SK-N-SH treated with all-trans-retinoic acid at 6 μM for 48 hours (cell line): ENCODE results near the gene ST6GAL1.
"Not testable (repeated sequence)": the region's sequence is repeated elsewhere in the genome, so short reads cannot be mapped to it uniquely, and the experiment has no call there.

Source experiments
- ATAC-seq: fragments of 200-7000 bp; cut with Tn5 transposase; 3 replicates; pipeline ENCODE4 v1.9.1; 2020; ENCODE audit warnings: mild to moderate bottlenecking, moderate library complexity
- ARNTL ChIP-seq: fragments of 450-650 bp; formaldehyde crosslinking; IDR thresholded peaks from 2 replicates; pipeline ENCODE4 v1.5.0; 2020; ENCODE audit warnings: low read depth, mild to moderate bottlenecking, moderate library complexity, borderline replicate concordance
- BACH2 ChIP-seq: fragments of 250-450 bp; sonication (Bioruptor Pico); IDR thresholded peaks from 2 replicates; pipeline ENCODE4 v1.9.0; 2021; ENCODE audit warnings: mild to moderate bottlenecking, borderline replicate concordance
- CREB5 ChIP-seq: fragments of 250-450 bp; sonication (Bioruptor Pico); IDR thresholded peaks from 2 replicates; pipeline ENCODE4 v1.5.1; 2020; ENCODE audit warnings: low read depth, mild to moderate bottlenecking, moderate library complexity
- CSDC2 ChIP-seq: fragments of 250-450 bp; sonication (Bioruptor Pico); IDR thresholded peaks from 2 replicates; pipeline ENCODE4 v1.5.0; 2020; ENCODE audit warnings: mild to moderate bottlenecking, moderate library complexity
- CSRNP3 ChIP-seq: fragments of 250-450 bp; sonication (Bioruptor Pico); IDR thresholded peaks from 2 replicates; pipeline ENCODE4 v1.5.1; 2021; ENCODE audit warnings: mild to moderate bottlenecking, moderate library complexity
- ESRRG ChIP-seq: fragments of 250-450 bp; sonication (Bioruptor Pico); IDR thresholded peaks from 2 replicates; pipeline ENCODE4 v1.6.1; 2021; ENCODE audit warnings: mild to moderate bottlenecking
- GLIS3 ChIP-seq: fragments of 250-450 bp; sonication (Bioruptor Pico); IDR thresholded peaks from 2 replicates; pipeline ENCODE4 v1.5.0; 2020; ENCODE audit warnings: mild to moderate bottlenecking, moderate library complexity
- ISL1 ChIP-seq: fragments of 250-450 bp; sonication (Bioruptor Pico); IDR thresholded peaks from 2 replicates; pipeline ENCODE4 v2.1.2; 2022; ENCODE audit warnings: mild to moderate bottlenecking, moderate library complexity
- OSR1 ChIP-seq: fragments of 250-450 bp; sonication (Bioruptor Pico); IDR thresholded peaks from 2 replicates; pipeline ENCODE4 v1.8.0; 2022; ENCODE audit warnings: moderate library complexity, mild to moderate bottlenecking, inconsistent platforms
- POU6F1 ChIP-seq: fragments of 250-450 bp; sonication (Bioruptor Pico); IDR thresholded peaks from 2 replicates; pipeline ENCODE4 v1.8.0; 2021; ENCODE audit warnings: low read depth, mild to moderate bottlenecking, moderate library complexity, borderline replicate concordance
- PPARA ChIP-seq: fragments of 250-450 bp; sonication (Bioruptor Pico); IDR thresholded peaks from 2 replicates; pipeline ENCODE4 v1.5.0; 2020; ENCODE audit warnings: mild to moderate bottlenecking, borderline replicate concordance
- RARB ChIP-seq: fragments of 250-450 bp; sonication (Bioruptor Pico); IDR thresholded peaks from 2 replicates; pipeline ENCODE4 v1.8.0; 2021; ENCODE audit warnings: mild to moderate bottlenecking, moderate library complexity
- SNAI2 ChIP-seq: fragments of 250-450 bp; sonication (Bioruptor Pico); IDR thresholded peaks from 2 replicates; pipeline ENCODE4 v1.5.0; 2020; ENCODE audit warnings: mild to moderate bottlenecking, moderate library complexity
- TCF4 ChIP-seq: fragments of 250-450 bp; sonication (Bioruptor Pico); IDR thresholded peaks from 2 replicates; pipeline ENCODE4 v1.8.0; 2021; ENCODE audit warnings: mild to moderate bottlenecking, moderate library complexity, borderline replicate concordance
- TSHZ2 ChIP-seq: fragments of 250-450 bp; sonication (Bioruptor Pico); IDR thresholded peaks from 2 replicates; pipeline ENCODE4 v1.5.0; 2020; ENCODE audit warnings: mild to moderate bottlenecking, moderate library complexity
- ZFP3 ChIP-seq: fragments of 250-450 bp; sonication (Bioruptor Pico); IDR thresholded peaks from 2 replicates; pipeline ENCODE4 v1.5.0; 2020; ENCODE audit warnings: mild to moderate bottlenecking, moderate library complexity
- ZFP30 ChIP-seq: fragments of 450-650 bp; formaldehyde crosslinking; IDR thresholded peaks from 2 replicates; pipeline ENCODE4 v1.5.0; 2022; ENCODE audit warnings: mild to moderate bottlenecking, moderate library complexity
- ZNF565 ChIP-seq: fragments of 450-650 bp; formaldehyde crosslinking; conservative IDR thresholded peaks from 2 replicates; pipeline ENCODE4 v1.5.0; 2020; ENCODE audit warnings: low read depth, mild to moderate bottlenecking, moderate library complexity
- ZNF70 ChIP-seq: fragments of 450-650 bp; formaldehyde crosslinking; IDR thresholded peaks from 2 replicates; pipeline ENCODE4 v1.5.0; 2020; ENCODE audit warnings: mild to moderate bottlenecking, moderate library complexity
- ZNF8 ChIP-seq: fragments of 450-650 bp; formaldehyde crosslinking; IDR thresholded peaks from 2 replicates; pipeline ENCODE4 v1.5.0; 2020; ENCODE audit warnings: mild to moderate bottlenecking, moderate library complexity

The ST6GAL1 gene

GRCh38 chr3:186965141-186965879 is 35.0 kb downstream of the ST6GAL1 start (continued):
- TF ChIP-seq PPARA (no peak), ESRRG (CRISPR knock-in tag) (no peak)

GRCh38 chr3:186966406-186966805 is 36.1 kb downstream of the ST6GAL1 start:
- ATAC-seq: no peak
- TF ChIP-seq SNAI2 (CRISPR knock-in tag) (no peak), OSR1 (CRISPR knock-in tag) (no peak), CREB5 (CRISPR knock-in tag) (no peak), TCF4 (CRISPR knock-in tag) (no peak), ARNTL (no peak), ZNF8 (no peak), ZNF70 (no peak)

GRCh38 chr3:186967236-186967635 is 36.9 kb downstream of the ST6GAL1 start:
- not testable (repeated sequence) for ATAC-seq

- TF ChIP-seq ZFP30: no peak
- no peak for TF ChIP-seq TCF4 (CRISPR knock-in tag)
- TF ChIP-seq OSR1 (CRISPR knock-in tag): no peak
- no peak for TF ChIP-seq BACH2 (CRISPR knock-in tag)
- TF ChIP-seq CREB5 (CRISPR knock-in tag): no peak
- TF ChIP-seq SNAI2 (CRISPR knock-in tag): no peak
- no peak for TF ChIP-seq ISL1 (CRISPR knock-in tag)
- TF ChIP-seq POU6F1 (CRISPR knock-in tag): no peak
- TF ChIP-seq CSDC2 (CRISPR knock-in tag): no peak
- no peak for TF ChIP-seq ZNF8
- no peak for ATAC-seq
Observed at GRCh38 chr3:186967686-186968085, 37.4 kb downstream of the ST6GAL1 start.

GRCh38 chr3:186969607-186970006 is 39.3 kb downstream of the ST6GAL1 start:
- ATAC-seq: no peak
- TF ChIP-seq POU6F1 (CRISPR knock-in tag) (no peak), ZNF565 (CRISPR knock-in tag) (no peak), RARB (CRISPR knock-in tag) (no peak), ISL1 (CRISPR knock-in tag) (no peak), ZNF70 (no peak), CSRNP3 (CRISPR knock-in tag) (no peak), ZFP30 (no peak), PPARA (no peak), CREB5 (CRISPR knock-in tag) (no peak), BACH2 (CRISPR knock-in tag) (no peak), OSR1 (CRISPR knock-in tag) (no peak), SNAI2 (CRISPR knock-in tag) (no peak), ARNTL (no peak), ZFP3 (CRISPR knock-in tag) (no peak), TCF4 (CRISPR knock-in tag) (no peak), TSHZ2 (CRISPR knock-in tag) (no peak), GLIS3 (CRISPR knock-in tag) (no peak), CSDC2 (CRISPR knock-in tag) (no peak), ZNF8 (no peak), ESRRG (CRISPR knock-in tag) (no peak)

- ATAC-seq: not testable (repeated sequence)
Observed at GRCh38 chr3:186971106-186971505, 40.8 kb downstream of the ST6GAL1 start.
